OCI-LY3 (cell line): ENCODE results near the gene SERTAD3.
"Not testable (repeated sequence)": the region's sequence is repeated elsewhere in the genome, so short reads cannot be mapped to it uniquely, and the experiment has no call there.

Experiments used
- H2AFZ ChIP-seq: fragments of 200-600, 300-600 bp; shearing (Covaris generic); 2 replicates; pipeline ENCODE4 v1.6.0; 2014; ENCODE audit warnings: antibody characterized with exemption, low read depth, low read length
- H3K27ac ChIP-seq: fragments of 200-600, 300-600 bp; sonication (generic); 2 replicates; pipeline ENCODE4 v1.5.1; 2014; ENCODE audit warnings: mild to moderate bottlenecking, low read length, moderate library complexity, mixed read lengths
- H3K27me3 ChIP-seq: fragments of 200-600, 300-600 bp; sonication (generic); 2 replicates; pipeline ENCODE4 v1.6.1; 2014; ENCODE audit warnings: low read depth, low read length, mixed read lengths
- H3K36me3 ChIP-seq: fragments of 200-600, 300-600 bp; sonication (generic); replicated peaks from 2 replicates; pipeline ENCODE3; 2014; ENCODE audit warnings: low read depth, low read length, mixed read lengths
- H3K4me1 ChIP-seq: fragments of 300-600, 200-600 bp; sonication (generic); 2 replicates; pipeline ENCODE4 v1.6.1; 2014; ENCODE audit warnings: low read length, mixed read lengths
- H3K4me2 ChIP-seq: fragments of 200-600, 300-600 bp; sonication (generic); 2 replicates; pipeline ENCODE4 v1.6.1; 2014; ENCODE audit warnings: low read length, mixed read lengths
- H3K4me3 ChIP-seq: fragments of 300-600, 200-600 bp; sonication (generic); 2 replicates; pipeline ENCODE4 v1.5.1; 2014; ENCODE audit warnings: antibody characterized with exemption, mild to moderate bottlenecking, low read length, moderate library complexity
- H3K79me2 ChIP-seq: fragments of 300-600, 200-600 bp; shearing (Covaris generic); 2 replicates; pipeline ENCODE4 v1.6.1; 2014; ENCODE audit warnings: mild to moderate bottlenecking, low read length, mixed read lengths
- H3K9ac ChIP-seq: fragments of 300-600, 200-600 bp; shearing (Covaris generic); 2 replicates; pipeline ENCODE4 v1.6.0; 2014; ENCODE audit warnings: mild to moderate bottlenecking, low read length, moderate library complexity
- H3K9me3 ChIP-seq: fragments of 200-600, 300-600 bp; shearing (Covaris generic); 2 replicates; pipeline ENCODE4 v1.6.1; 2014; ENCODE audit warnings: low read length, mixed read lengths; ENCODE audit not compliant: insufficient read depth
- H4K20me1 ChIP-seq: fragments of 200-600, 300-600 bp; sonication (generic); 2 replicates; pipeline ENCODE4 v1.6.1; 2016; ENCODE audit warnings: low read length, mixed read lengths; ENCODE audit not compliant: insufficient read depth
- EZH2phosphoT487 ChIP-seq: fragments of 200-600 bp; shearing (Covaris generic); IDR thresholded peaks from 2 replicates; pipeline ENCODE4 v1.6.1; 2018; ENCODE audit warnings: antibody characterized with exemption, mixed run types, low read depth
- TF ChIP-seq, protein P1 (sequence below): fragments of 200-600, 300-600 bp; sonication (generic); IDR thresholded peaks from 2 replicates; pipeline ENCODE4 v1.5.1; 2014; ENCODE audit warnings: antibody characterized with exemption, low read length, low read depth

The SERTAD3 gene

DNA sequence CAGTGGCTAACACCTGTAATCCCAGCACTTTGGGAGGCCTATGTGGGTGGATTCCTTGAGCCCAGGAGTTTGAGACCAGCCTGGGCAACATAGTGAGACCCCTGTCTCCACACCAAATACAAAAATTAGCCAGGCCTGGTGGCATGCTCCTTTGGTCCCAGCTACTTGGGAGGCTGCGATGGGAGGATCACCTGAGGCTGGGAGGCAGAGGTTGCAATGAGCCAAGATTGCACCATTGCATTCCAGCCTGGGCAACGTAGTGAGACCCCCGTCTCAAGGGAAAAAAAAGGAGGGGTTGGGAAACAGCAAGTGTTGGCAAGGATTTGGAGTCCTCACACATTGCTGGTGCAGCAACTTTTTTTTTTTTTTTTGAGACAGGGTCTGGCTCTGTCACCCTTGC, 41.9 kb upstream of the SERTAD3 start:
- Histone ChIP-seq H3K4me1 (no peaks in the 10 kb centered on the region), H3K9ac (no peak overlapping the region)
- no peak for TF ChIP-seq EZH2phosphoT487
- TF ChIP-seq, protein P1, sequence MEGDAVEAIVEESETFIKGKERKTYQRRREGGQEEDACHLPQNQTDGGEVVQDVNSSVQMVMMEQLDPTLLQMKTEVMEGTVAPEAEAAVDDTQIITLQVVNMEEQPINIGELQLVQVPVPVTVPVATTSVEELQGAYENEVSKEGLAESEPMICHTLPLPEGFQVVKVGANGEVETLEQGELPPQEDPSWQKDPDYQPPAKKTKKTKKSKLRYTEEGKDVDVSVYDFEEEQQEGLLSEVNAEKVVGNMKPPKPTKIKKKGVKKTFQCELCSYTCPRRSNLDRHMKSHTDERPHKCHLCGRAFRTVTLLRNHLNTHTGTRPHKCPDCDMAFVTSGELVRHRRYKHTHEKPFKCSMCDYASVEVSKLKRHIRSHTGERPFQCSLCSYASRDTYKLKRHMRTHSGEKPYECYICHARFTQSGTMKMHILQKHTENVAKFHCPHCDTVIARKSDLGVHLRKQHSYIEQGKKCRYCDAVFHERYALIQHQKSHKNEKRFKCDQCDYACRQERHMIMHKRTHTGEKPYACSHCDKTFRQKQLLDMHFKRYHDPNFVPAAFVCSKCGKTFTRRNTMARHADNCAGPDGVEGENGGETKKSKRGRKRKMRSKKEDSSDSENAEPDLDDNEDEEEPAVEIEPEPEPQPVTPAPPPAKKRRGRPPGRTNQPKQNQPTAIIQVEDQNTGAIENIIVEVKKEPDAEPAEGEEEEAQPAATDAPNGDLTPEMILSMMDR, result no peak

DNA sequence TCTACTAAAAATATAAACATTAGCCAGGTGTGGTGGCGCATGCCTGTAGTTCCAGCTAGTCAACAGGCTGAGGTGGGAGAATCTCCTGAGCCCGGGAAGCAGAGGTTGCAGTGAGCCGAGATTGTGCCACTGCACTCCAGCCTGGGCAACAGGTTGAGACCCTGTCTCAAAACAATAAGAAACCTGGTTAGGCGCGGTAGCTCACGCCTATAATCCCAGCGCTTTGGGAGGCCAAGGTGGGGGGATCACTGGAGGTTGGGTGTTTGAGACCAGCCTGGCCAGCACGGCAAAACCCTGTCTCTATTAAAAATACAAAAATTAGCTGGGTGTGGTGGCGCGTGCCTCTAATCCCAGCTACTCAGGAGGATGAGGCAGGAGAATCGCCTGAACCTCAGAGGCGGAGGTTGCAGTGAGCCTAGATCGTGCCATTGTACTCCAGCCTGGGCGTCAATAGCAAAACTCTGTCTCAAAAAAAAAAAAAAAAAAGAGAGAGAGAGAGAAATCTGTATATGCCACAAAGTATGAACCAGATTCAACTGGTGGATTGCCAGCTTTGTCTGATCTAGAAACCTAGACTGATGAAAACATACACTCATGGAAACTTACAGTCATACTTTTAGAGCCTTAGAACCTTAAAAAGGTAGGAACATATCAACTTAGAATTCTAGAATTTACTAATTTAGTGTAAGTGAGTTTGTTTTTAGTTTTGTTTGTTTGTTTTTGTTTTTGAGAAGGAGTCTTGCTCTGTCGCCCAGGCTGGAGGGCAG, 31.9 kb upstream of the SERTAD3 start:
- H3K4me3 ChIP-seq, H3K27me3 ChIP-seq, H3K79me2 ChIP-seq, H3K9ac ChIP-seq, H3K9me3 ChIP-seq, H4K20me1 ChIP-seq, H3K36me3 ChIP-seq, H3K27ac ChIP-seq, H3K4me1 ChIP-seq, H3K4me2 ChIP-seq, H2AFZ ChIP-seq: not testable (repeated sequence)

More for the DNA sequence above, 41.9 kb upstream of the SERTAD3 start:
- Histone ChIP-seq H3K9me3 (no peaks in the 10 kb centered on the region), H3K27me3 (peaks cover 11% of the 10 kb centered on the region), H3K79me2 (no peaks in the 10 kb centered on the region), H3K36me3 (no peaks in the 10 kb centered on the region), H3K4me3 (no peak overlapping the region), H4K20me1 (no peaks in the 10 kb centered on the region), H3K27ac (no peak overlapping the region), H2AFZ (no peak overlapping the region), H3K4me2 (no peak overlapping the region)

DNA sequence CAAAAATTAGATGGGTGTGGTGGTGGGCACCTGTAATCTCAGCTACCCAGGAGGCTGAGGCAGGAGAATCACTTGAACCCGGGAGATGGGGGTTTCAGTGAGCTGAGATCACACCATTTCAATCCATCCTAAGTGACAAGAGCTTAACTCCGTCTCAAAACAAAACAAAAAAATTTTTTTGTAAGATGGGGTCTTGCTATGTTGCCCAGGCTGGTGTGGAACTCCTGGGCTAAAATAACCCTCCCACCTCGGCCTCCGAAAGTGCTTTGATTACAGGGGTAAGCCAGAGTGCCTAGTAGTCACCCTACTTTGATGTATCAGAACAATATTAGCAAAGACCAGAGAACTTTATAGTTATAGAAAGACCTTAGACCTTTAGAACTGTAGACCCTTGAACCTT, 30.6 kb upstream of the SERTAD3 start:
- Histone ChIP-seq H3K27ac (no peak overlapping the region), H3K36me3 (no peaks in the 10 kb centered on the region), H3K4me3 (no peak overlapping the region)

DNA sequence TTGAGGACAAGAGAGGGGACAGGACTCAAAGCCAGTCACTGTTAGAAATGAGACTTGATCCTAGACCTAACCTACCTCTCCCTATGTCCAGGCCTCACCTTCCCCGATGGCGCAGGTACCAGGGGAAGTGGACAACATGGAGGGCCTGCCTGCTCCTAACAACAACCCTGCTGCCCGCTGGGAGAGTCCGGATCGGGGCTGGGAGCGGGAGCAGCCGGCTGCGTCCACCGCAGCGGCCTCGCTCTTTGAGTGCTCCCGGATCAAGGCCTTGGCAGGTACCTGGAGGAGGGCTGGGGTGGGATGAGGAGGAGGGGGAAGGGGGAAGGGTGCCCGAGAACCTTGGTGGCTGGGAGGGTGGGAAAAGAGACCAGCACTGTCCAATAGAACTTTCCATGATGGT, 28.4 kb upstream of the SERTAD3 start:
- no peak overlapping the region for H3K4me3 ChIP-seq
- no peaks in the 10 kb centered on the region for H3K9me3 ChIP-seq
- no peaks in the 10 kb centered on the region for H3K4me1 ChIP-seq
- no peaks in the 10 kb centered on the region for H3K79me2 ChIP-seq
- no peak overlapping the region for H3K9ac ChIP-seq
- no peak for TF ChIP-seq EZH2phosphoT487
- TF ChIP-seq, protein P1, result no peak
- H3K4me2 ChIP-seq, result no peak overlapping the region
- H3K27me3 ChIP-seq, result no peaks in the 10 kb centered on the region
- no peaks in the 10 kb centered on the region for H4K20me1 ChIP-seq
- no peak overlapping the region for H3K27ac ChIP-seq
- H2AFZ ChIP-seq, result no peak overlapping the region
- H3K36me3 ChIP-seq, result no peaks in the 10 kb centered on the region

More for the DNA sequence above, 30.6 kb upstream of the SERTAD3 start:
- Histone ChIP-seq H3K4me2 (no peak overlapping the region), H3K9ac (no peak overlapping the region), H3K9me3 (no peaks in the 10 kb centered on the region), H2AFZ (no peak overlapping the region), H3K4me1 (no peaks in the 10 kb centered on the region), H4K20me1 (no peaks in the 10 kb centered on the region), H3K27me3 (no peaks in the 10 kb centered on the region; the same call in 1 of the 2 replicates), H3K79me2 (no peaks in the 10 kb centered on the region)
- TF ChIP-seq, protein P1, result no peak
- TF ChIP-seq EZH2phosphoT487, result no peak
